ENCODE data around the gene LYRM4. TPM values are rescaled to one million over a fixed set of nuclear protein-coding genes. Genes with fewer than 3 reads are reported as not detected.

The LYRM4 gene
- total RNA-seq, 1 donor from 2014 or later = 22.4 TPM

GRCh38 chr6:5235830-5236229, 24.9 kb downstream of the LYRM4 start:
- ATAC-seq (no peak), DNase-seq (no peak)
- H3K27me3 ChIP-seq (ENCODE audit: low read depth) = no peaks in the 10 kb centered on the region
- H3K27ac ChIP-seq = no peak overlapping the region
- TF ChIP-seq CTCF (IDR thresholded peaks at IDR 0.05) = no peak
- no peaks in the 10 kb centered on the region for H3K9me3 ChIP-seq
- no peaks in the 10 kb centered on the region for H3K36me3 ChIP-seq
- H3K4me1 ChIP-seq = no peaks in the 10 kb centered on the region
- H3K4me3 ChIP-seq = no peak overlapping the region
- intact Hi-C loops (cut with DNase I) = no loop called here

- Histone ChIP-seq H3K4me3 (no peak overlapping the region), H3K27ac (no peak overlapping the region), H3K4me1 (no peaks in the 10 kb centered on the region), H3K9me3 (no peaks in the 10 kb centered on the region), H3K36me3 (no peaks in the 10 kb centered on the region), H3K27me3 (ENCODE audit: low read depth) (no peaks in the 10 kb centered on the region)
- TF ChIP-seq CTCF (IDR thresholded peaks at IDR 0.05) = no peak
- intact Hi-C loops (cut with DNase I) = no loop called here
- peak in 1 of 2 donors; percentile 56 for ATAC-seq
- no peak for DNase-seq
Measured at GRCh38 chr6:5234874-5235273, 25.9 kb downstream of the LYRM4 start.

GRCh38 chr6:5231289-5231688, 29.5 kb downstream of the LYRM4 start:
- H3K4me1 ChIP-seq = no peaks in the 10 kb centered on the region
- H3K4me3 ChIP-seq = no peak overlapping the region
- no peak overlapping the region for H3K27ac ChIP-seq
- ATAC-seq (no peak), DNase-seq (no peak)
- TF ChIP-seq CTCF (IDR thresholded peaks at IDR 0.05) = no peak
- intact Hi-C loops (cut with DNase I) = no loop called here
- H3K9me3 ChIP-seq = no peaks in the 10 kb centered on the region
- H3K27me3 ChIP-seq (ENCODE audit: low read depth) = no peaks in the 10 kb centered on the region
- H3K36me3 ChIP-seq = no peaks in the 10 kb centered on the region

GRCh38 chr6:5230081-5230480, 30.7 kb downstream of the LYRM4 start:
- DNase-seq (no peak), ATAC-seq (no peak)
- H3K4me1 ChIP-seq = no peaks in the 10 kb centered on the region
- no peak for TF ChIP-seq CTCF (IDR thresholded peaks at IDR 0.05)
- intact Hi-C loops (cut with DNase I) = no loop called here
- H3K4me3 ChIP-seq = no peak overlapping the region
- no peaks in the 10 kb centered on the region for H3K36me3 ChIP-seq
- no peaks in the 10 kb centered on the region for H3K9me3 ChIP-seq
- no peak overlapping the region for H3K27ac ChIP-seq
- no peaks in the 10 kb centered on the region for H3K27me3 ChIP-seq (ENCODE audit: low read depth)

- no peak overlapping the region for H3K27ac ChIP-seq
- no peaks in the 10 kb centered on the region for H3K36me3 ChIP-seq
- intact Hi-C loops (cut with DNase I) = no loop called here
- no peak for ATAC-seq
- no peak overlapping the region for H3K4me3 ChIP-seq
- no peaks in the 10 kb centered on the region for H3K9me3 ChIP-seq
- no peaks in the 10 kb centered on the region for H3K4me1 ChIP-seq
- H3K27me3 ChIP-seq (ENCODE audit: low read depth) = no peaks in the 10 kb centered on the region
- no peak for DNase-seq
- no peak for TF ChIP-seq CTCF (IDR thresholded peaks at IDR 0.05)
Measured at GRCh38 chr6:5229356-5229755, 31.4 kb downstream of the LYRM4 start.

GRCh38 chr6:5223309-5223708, 37.4 kb downstream of the LYRM4 start:
- intact Hi-C loops (cut with DNase I) = no loop called here
- TF ChIP-seq CTCF (IDR thresholded peaks at IDR 0.05) = no peak
- no peaks in the 10 kb centered on the region for H3K9me3 ChIP-seq
- H3K4me1 ChIP-seq = no peaks in the 10 kb centered on the region
- no peaks in the 10 kb centered on the region for H3K27me3 ChIP-seq (ENCODE audit: low read depth)
- no peaks in the 10 kb centered on the region for H3K36me3 ChIP-seq
- H3K4me3 ChIP-seq = no peak overlapping the region
- H3K27ac ChIP-seq = no peak overlapping the region
- no peak for ATAC-seq
- no peak for DNase-seq
